ENCODE measurements around the gene COL27A1.

DNA sequence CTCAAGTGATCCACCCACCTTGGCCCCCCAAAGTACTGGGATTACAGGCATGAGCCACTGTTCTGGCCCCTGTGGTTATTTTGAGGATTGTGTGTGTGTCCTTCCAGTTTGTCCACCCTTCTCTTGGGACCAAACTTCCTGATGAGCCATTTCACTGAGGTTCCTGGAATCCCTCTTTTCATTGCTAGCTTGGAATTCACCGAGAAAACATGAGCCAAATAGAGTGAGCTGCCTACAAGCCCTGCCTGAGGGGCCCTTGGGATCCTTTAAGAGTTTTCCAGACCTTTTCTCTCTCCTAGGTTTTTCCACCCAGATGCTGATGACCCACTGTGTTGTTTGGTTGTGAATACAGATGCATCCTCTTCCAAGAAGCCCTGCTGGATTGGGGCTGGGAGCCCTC is 43.0 kb upstream of the COL27A1 start:
- TF ChIP-seq, protein P1, sequence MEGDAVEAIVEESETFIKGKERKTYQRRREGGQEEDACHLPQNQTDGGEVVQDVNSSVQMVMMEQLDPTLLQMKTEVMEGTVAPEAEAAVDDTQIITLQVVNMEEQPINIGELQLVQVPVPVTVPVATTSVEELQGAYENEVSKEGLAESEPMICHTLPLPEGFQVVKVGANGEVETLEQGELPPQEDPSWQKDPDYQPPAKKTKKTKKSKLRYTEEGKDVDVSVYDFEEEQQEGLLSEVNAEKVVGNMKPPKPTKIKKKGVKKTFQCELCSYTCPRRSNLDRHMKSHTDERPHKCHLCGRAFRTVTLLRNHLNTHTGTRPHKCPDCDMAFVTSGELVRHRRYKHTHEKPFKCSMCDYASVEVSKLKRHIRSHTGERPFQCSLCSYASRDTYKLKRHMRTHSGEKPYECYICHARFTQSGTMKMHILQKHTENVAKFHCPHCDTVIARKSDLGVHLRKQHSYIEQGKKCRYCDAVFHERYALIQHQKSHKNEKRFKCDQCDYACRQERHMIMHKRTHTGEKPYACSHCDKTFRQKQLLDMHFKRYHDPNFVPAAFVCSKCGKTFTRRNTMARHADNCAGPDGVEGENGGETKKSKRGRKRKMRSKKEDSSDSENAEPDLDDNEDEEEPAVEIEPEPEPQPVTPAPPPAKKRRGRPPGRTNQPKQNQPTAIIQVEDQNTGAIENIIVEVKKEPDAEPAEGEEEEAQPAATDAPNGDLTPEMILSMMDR (IDR thresholded peaks at IDR 0.05), result no peak
- TF ChIP-seq POLR2A (IDR thresholded peaks at IDR 0.05) (no peak), POLR2AphosphoS5 (IDR thresholded peaks at IDR 0.05) (no peak)
